NCI-H345 treated with DMSO at 0.1 percent for 48 hours (cell line): ENCODE results near the gene RANBP3.
"Not testable (repeated sequence)": the region's sequence is repeated elsewhere in the genome, so short reads cannot be mapped to it uniquely, and the experiment has no call there.

ENCODE experiments used
- DNase-seq: peaks from one replicate; lab custom pipeline; 2025; ENCODE audit not compliant: unreplicated experiment; lab: John Stamatoyannopoulos, UW

The RANBP3 gene

GRCh38 chr19:6007866-6008265, 29.9 kb upstream of the RANBP3 start:
- no peak for DNase-seq

- DNase-seq, result no peak
These were observed 29.0 kb upstream of the RANBP3 start for GRCh38 chr19:6006896-6007295.

GRCh38 chr19:6006070-6006446, 28.1 kb upstream of the RANBP3 start:
- not testable (repeated sequence) for DNase-seq

- no peak for DNase-seq
These were observed 27.6 kb upstream of the RANBP3 start for GRCh38 chr19:6005321-6006069.

- DNase-seq, result no peak
These were observed 26.0 kb upstream of the RANBP3 start for GRCh38 chr19:6003976-6004375.

- no peak for DNase-seq
These were observed 24.7 kb upstream of the RANBP3 start for GRCh38 chr19:6002591-6002990.

GRCh38 chr19:6000228-6000847, 22.4 kb upstream of the RANBP3 start:
- no peak for DNase-seq

GRCh38 chr19:5999693-6000092, 21.8 kb upstream of the RANBP3 start:
- DNase-seq, result no peak

GRCh38 chr19:5997371-5997770, 19.4 kb upstream of the RANBP3 start:
- no peak for DNase-seq

GRCh38 chr19:5996623-5997320, 18.8 kb upstream of the RANBP3 start:
- DNase-seq, result no peak

- no peak for DNase-seq
These were observed 18.2 kb upstream of the RANBP3 start for GRCh38 chr19:5996102-5996501.

- no peak for DNase-seq
These were observed 17.7 kb upstream of the RANBP3 start for GRCh38 chr19:5995606-5996005.

GRCh38 chr19:5994405-5995165, 16.6 kb upstream of the RANBP3 start:
- DNase-seq, result no peak

- no peak for DNase-seq
These were observed 15.9 kb upstream of the RANBP3 start for GRCh38 chr19:5993648-5994358.

- no peak for DNase-seq
These were observed 15.3 kb upstream of the RANBP3 start for GRCh38 chr19:5993201-5993600.

- DNase-seq, result no peak
These were observed 14.8 kb upstream of the RANBP3 start for GRCh38 chr19:5992756-5993155.

GRCh38 chr19:5991244-5991838, 13.4 kb upstream of the RANBP3 start:
- no peak for DNase-seq

- peak; percentile 46 for DNase-seq
These were observed 12.4 kb upstream of the RANBP3 start for GRCh38 chr19:5990289-5990797.

- DNase-seq, result no peak
These were observed 11.6 kb upstream of the RANBP3 start for GRCh38 chr19:5989388-5990074.
